Measurements from ENCODE around the gene TTC4.

GRCh38 chr1:54666333-54666732, 49.3 kb upstream of the TTC4 start:
- TF ChIP-seq, protein P1, sequence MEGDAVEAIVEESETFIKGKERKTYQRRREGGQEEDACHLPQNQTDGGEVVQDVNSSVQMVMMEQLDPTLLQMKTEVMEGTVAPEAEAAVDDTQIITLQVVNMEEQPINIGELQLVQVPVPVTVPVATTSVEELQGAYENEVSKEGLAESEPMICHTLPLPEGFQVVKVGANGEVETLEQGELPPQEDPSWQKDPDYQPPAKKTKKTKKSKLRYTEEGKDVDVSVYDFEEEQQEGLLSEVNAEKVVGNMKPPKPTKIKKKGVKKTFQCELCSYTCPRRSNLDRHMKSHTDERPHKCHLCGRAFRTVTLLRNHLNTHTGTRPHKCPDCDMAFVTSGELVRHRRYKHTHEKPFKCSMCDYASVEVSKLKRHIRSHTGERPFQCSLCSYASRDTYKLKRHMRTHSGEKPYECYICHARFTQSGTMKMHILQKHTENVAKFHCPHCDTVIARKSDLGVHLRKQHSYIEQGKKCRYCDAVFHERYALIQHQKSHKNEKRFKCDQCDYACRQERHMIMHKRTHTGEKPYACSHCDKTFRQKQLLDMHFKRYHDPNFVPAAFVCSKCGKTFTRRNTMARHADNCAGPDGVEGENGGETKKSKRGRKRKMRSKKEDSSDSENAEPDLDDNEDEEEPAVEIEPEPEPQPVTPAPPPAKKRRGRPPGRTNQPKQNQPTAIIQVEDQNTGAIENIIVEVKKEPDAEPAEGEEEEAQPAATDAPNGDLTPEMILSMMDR (IDR thresholded peaks at IDR 0.05), result no peak
- no peak for TF ChIP-seq POLR2A (IDR thresholded peaks at IDR 0.05)

Data from heart left ventricle (tissue), 13 donors.